GM18517 (cell line): ENCODE data around the gene DAAM1.

Experiments used
- ATAC-seq: cut with Tn5 transposase; IDR thresholded peaks from one replicate; pipeline ENCODE4 v1.9.1; 2021; ENCODE audit warnings: mild to moderate bottlenecking, moderate library complexity; ENCODE audit not compliant: unreplicated experiment

Gene DAAM1

DNA sequence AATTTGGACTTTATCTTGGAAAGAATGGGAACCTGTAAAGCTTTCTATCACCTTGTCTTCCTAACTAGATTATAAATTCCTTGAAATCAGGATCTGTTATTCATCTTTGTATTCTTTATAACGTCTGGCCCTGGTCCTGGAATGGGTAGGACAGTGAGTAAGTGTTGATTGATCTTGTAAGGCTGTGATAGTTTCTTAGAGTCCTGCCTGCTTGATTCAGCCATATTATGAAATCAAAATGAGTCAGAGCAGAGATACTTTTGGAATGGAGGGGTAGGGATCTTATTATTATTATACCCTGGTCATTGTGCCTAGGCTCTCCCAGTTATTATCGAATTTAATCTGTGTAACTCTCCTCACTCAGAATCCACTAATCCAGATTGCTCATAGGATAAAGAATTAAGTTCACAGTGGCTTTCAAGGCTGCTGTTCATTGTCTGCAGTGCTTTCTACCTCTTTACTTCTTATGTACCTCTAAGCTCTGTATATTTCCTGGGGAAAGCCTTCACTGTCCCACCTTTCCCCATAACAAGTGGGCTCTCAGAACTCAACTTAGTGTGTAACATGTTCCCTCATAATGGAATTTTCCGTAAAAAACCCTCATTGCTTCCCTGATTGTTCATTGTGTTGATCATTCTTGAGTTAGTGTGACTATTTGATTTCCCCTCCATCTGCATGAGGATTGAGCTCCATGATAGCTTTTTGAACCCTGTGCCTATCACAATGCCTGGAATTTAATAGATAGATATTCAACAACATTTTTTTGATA is 93.3 kb downstream of the DAAM1 start:
- ATAC-seq: no peak

DNA sequence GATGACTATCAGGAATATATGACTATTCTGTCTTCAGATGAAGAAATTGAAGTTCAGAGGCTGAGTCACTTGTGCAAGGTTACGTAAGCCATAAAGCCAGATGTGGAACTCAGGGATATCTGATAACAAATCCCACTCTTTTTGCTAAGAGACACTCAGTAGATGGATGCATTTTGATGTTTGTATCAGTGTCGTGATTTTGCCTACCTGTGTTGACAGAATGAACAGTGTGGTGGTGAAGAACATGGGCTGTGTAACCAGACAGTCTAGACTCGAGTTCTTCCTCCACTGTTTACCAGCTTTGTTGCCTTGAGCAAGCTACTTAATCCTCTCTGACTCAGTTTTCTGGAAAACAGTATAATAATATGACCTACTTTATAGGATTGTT is 93.9 kb downstream of the DAAM1 start:
- no peak for ATAC-seq

DNA sequence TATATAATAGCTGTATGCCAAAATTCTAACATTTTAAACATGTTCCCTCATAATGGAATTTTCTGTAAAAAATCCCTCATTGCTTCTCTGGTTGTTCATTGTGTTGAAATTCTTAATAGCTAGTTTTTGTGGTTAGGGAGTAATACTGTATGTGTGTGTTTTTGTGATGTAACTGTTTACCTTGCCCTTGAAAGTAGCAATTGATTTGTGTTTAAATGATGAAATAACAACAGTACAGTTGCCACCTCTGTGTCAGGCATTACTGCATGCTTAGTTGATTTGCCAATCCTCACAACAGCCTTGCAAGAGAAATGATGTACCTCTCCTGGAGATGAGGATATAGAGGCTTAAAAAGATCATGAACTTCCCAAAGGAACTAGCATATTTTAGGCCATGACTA is 94.9 kb downstream of the DAAM1 start:
- ATAC-seq: no peak

DNA sequence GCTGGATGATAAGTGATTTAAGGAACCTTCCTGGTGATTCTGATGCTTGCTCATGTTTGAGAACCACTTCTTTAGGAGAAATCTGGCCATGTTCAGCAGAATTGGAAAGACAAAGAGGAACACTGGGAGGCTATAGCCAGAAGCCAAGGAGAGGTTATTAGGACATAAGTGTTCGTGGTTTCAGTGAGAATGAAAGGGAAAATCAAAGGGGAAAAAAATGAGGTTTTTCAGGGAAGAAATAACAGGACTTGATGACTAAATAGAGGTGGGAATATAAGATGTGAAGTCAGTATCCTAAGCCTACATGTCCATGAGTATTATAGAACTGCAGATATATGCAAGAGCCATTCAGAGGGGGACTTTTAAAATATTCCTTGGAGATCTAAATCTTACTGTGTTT is 95.6 kb downstream of the DAAM1 start:
- no peak for ATAC-seq

DNA sequence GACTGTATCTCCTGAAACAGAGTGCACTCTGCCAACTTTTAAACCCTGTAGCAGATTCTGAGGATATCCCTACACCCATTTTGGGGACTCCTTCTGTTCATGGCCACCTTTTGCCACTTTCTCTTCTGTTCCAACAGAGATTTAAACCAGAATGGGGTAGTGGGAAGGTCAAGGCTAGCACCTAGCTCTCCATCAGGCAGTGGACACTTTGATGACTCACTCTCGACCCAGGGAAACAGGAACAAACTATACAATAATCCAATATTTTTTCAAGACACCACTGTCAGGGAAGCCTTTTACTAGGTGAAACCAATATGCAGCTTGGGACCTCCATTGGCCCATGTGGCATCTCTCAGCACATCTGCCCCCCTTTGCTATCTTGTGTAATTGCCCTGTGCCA is 103.6 kb downstream of the DAAM1 start:
- no peak for ATAC-seq

DNA sequence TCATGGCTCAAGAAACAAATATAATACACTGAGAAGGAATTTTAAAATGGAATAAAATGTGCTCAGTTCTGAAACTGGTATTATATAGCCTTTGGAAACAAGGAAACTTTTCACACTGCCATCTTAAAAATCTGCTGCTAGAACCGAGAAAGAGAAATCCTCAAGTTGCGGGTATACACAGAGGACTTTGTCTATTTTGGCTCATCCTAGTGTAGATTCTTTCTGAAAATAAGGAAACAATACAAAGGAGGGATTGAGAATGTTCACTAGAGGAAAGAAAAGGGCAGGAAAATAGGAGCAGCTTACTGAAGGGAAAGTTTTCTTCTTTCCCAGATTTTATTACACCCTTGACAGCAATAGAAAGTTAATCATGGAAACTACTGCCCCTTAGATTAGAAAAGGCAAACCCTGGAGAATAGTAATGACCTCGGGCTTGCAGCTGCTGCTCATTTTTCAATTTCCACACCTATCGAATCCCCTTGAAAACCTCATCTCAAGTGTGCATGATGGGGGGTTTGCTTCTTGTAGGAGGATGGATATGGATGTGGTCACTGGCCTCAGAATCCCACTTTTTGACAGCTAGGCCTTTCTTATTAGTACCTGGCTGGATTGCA is 104.6 kb downstream of the DAAM1 start:
- no peak for ATAC-seq

DNA sequence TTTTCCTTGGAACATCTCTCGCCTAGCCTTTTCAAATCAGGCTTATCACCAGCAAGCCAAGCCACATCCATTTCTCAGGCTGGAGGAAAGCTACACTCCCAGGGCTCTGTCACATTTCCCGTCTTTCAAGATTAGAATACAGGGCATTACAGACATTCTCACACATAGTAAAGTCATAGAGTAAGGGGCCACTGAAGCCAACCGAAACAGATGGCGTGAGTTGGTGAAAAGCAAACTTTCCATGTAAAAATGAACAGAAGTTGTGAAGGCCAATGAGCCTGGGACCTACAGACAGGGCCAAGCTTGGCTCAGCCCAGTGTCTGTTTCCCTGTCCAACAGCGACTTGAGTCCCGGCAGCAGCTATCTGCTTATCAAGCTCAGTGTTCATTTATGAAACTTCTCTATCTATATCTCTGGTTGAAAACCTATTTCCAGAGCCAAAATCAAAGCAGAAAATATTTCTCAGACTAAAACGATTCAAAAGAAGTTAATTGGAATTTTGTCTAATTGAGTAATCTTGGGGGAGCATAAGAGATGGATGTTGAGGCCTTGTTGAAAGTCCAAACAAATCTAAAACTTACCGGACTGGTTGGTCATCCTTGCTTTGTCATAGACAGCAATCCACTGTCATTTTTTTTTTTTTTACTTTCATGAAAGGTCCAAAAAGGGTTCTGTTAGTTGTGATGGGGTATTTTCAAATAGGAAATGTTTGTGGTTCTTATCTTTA is 105.6 kb downstream of the DAAM1 start:
- no peak for ATAC-seq

DNA sequence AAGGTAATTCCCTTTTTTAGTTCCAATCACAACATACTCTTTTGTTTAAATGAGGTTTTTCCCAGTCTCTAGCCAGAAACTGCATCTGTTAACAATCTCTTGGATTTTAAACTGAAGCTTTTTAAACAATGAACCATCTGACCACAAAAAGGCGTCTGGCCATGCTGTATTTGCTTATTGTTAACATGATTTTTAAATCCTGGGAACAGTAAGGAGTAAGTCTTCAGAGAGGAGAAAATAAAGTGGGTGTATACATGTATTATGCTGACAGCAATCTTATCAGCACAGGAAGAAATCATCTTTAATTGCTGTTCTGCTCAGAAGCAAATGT is 106.2 kb downstream of the DAAM1 start:
- no peak for ATAC-seq

DNA sequence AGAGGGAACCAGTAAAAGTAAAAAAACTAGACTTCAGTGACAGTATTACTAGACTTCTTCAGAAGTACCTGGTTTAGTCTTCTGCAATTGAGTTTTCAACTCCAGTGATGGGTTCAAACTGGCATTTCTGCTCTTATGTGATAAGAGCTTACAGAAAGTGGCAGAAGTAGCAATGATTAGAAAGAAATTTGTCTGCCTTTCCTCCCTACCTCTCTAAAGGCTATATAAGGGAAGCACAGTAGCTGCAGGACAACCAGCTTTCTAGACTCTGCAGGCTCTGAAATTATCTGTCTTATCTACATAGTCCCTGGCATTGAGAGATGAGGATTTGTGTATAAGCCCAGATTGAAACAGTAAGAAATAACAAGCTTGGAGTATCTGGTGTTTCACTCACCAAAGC is 107.5 kb downstream of the DAAM1 start:
- no peak for ATAC-seq

DNA sequence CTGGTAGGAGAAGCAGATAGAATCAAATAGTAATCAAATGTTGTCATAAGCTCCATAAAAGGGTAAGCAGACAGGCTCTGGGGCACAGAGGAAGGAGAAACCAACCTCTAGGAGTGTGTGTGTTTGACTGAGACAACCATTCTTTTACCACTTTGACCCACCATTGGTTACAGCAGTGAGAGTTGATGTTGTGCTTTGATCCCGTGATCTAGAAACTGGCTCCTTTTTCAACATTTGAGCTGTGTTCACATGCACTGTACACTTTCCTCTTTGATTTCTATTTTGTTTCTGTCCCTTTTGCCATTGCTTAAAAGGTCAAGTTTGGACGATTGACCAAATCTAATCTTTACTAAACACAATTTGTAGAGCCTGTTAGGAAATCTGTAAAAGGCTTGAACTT is 108.0 kb downstream of the DAAM1 start:
- ATAC-seq: no peak

DNA sequence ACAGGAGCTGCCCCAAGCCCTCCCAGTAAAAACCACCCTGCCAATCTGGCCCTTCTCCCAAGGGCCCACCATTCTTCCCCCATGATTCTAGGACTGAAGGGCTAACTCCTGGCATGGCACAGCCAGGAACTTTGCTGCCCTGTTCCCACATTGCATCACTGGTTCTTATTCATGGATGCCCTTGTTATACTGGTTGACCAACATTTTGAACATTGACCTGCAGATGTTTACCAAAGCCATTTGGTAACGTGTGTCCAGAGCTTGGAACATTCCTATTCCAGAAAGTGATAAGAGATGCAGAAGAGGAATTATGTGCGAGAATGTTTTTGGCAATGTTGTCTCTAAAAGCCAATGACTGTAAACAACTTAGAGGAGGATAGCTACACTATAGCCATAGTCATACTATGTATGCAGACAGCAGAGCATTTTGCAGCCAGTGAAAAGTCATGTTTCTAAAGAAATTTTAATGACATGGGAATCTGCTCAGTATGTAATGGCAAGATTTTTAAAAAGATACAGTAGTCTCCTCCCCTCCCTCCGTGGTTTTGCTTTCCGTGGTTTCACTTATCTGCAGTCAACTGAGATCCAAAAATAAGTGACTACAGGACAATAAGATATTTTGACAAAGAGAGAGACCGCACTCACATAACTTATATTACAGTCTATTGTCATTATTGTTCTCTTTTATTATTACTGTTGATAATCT is 108.8 kb downstream of the DAAM1 start:
- ATAC-seq: no peak

DNA sequence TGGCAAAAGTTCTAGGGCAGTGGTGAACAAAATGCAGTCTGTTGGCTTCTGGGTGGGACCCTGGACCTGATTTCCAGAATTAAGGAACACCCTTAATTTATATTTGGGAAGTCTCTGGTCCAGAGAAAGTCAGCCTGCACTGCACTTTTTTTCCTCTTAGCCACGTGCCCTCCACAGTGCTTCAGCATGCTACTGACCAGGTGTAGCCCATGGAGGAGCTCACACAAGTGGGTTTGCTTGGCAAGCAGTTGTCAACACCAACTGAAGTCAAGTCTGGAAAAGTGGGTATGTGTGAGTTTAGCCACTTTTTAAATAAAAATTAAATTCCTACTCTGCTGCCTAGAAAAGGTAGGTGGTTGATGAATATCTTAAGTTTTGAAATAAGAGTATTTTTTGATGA is 111.3 kb downstream of the DAAM1 start:
- no peak for ATAC-seq

DNA sequence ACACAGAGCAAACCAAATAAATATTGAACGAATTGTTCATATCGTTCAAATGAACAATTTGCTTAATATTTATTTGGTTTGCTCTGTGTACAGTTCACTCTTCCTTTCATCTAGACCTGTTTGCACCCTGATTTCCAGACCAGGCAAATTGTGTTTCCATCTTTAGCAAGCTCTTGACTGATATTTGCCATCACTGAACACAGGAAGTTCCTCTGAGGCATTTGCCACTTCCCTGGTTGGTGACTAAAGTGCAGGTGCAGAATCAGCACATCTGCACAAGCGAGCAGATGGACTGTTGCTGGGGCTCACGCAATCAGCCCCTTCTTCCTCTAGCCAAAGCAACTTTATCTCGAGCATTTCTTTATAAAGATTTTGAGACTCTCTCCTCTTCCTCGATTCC is 112.9 kb downstream of the DAAM1 start:
- ATAC-seq: peak; percentile 77

DNA sequence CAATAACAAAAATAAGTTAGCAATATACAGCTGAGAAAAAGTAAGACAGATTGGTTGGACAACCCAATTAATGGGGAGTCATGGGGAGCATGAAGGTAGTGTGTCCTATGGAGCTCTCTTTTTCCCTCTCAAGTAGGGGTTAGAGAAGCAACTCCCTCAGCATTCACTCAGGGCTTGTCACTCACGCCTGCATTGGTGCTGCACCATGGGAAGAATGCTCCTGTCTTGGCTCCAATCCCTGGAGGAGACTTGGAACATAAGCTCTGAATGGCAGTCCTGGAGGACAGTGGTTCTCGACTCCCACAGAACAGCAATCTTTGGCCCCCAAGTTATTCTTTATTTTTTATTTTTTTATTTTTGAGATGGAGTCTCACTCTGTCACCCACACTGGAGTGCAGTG is 113.8 kb downstream of the DAAM1 start:
- no peak for ATAC-seq

DNA sequence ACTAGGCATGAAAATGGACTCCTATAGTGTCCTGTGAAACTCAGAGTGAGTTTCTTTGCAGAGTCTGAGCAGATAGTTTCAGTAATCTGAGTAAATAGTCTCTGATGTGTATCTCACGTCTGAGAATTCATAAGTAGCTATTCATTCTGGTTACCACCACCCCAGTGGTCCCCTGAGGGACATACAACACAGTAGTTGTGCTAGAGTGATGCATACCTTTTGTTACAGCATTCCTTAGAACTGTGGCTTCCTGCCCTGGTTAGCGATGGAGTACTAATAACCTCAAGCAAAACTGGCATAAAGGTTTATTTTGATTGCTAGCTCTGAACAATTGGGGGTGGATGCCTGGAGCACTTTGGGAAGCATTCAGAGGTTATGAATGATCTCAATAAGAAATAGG is 114.7 kb downstream of the DAAM1 start:
- no peak for ATAC-seq

DNA sequence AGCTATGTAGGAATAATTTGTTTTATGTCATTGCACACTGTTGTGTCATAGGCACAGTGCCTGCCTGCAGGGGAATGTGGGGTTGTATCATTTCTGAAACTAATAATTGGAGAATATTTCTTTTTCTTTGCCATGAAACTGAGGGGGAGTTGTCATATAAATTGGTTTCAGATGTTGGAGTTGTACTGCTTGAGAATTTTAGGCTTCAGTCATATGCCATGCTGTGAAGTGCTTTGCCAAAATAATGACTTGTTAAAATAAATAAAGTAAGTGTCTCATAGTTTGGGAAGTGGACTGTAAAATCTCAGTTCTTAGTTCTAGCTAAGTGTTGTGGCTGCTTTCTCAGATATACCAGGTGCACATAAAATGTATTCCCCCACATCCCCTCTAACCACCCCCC is 116.8 kb downstream of the DAAM1 start:
- no peak for ATAC-seq

DNA sequence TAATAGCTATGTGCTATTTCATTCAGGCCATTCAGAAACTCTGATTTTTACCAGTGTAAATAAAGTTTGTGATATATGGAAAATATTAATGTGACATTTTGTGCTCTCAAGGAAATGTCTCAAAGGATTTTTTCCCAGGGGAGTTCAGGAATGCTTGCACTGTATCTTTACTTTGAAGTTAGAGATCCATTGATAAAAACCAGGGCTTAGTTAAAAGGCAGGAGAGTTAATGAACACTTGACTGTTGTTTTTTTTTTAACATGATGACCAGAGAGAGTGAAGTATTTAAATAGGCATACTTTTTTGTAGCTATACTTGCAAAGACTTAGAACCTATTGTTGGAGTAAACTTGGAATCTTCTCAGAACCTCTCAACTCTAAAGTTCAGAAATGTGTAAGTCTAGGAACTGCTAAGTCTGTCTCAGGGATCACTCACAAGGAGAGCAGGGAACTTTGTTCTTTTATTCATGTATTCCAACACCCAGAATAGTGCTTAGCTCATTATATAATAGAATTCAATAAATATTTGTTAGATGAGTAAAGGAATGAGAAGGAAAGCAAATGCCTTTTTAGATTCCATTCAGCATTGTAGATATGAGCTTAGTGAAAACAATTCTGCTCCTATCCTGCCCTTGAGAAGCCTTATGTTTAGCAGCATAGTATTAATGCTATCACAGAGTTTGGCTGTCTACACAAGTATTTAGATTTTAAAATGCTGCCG is 117.5 kb downstream of the DAAM1 start:
- no peak for ATAC-seq

DNA sequence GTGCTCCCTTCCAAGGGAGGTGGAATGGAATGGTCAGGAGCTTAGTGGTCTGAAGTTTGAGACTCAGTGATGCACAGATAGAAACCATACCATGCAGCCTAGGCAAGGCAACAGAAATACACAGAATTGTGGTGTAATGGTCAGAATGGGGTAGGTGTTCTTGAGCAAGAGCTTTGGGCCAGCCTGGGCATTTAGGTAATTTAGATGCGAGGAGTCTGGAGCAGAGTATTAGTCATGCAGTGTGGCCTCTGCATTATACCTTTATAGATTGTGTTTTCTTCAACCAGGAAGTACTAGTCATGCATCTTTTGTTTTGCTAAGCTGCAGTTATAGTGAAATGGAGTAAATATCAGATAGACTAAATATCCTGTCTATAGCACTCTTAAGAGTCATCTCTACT is 118.3 kb downstream of the DAAM1 start:
- ATAC-seq: no peak

DNA sequence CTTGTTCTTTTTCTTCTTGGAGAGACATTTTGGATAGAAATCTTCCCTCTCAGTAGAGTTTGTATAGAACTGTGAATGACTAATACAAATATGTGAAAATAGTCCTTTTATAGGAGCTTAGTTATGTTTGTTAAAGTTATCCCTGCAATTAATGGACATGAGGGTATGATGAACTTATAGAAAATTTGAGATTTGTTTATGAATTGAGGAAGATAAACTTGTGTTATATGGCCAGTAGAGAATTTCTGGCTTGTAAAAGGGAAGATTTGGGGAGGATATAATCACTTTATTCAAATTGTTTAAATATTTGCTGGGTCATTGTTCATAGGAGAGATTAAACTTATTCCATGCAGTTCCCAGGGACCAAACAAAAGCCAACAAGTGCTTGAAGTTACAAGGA is 119.6 kb downstream of the DAAM1 start:
- ATAC-seq: no peak

DNA sequence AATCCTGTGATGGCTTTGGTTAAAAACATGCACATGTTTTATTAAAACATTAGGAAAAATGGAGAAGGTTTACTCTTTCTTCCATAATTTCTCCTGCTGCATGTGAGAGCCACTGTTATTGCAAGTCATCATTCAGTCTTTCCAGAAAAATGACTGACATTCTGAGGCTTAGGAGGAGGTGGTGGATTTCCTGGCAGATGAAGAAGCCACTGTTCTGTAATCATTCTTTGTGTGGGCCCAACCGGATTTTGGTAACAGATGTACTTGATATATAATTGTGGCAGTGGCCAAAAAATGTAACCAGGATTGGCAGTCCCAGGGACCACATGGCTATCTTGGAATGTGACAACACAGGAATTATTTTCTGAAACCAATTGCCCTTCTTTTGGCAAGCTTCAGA is 120.2 kb downstream of the DAAM1 start:
- no peak for ATAC-seq

DNA sequence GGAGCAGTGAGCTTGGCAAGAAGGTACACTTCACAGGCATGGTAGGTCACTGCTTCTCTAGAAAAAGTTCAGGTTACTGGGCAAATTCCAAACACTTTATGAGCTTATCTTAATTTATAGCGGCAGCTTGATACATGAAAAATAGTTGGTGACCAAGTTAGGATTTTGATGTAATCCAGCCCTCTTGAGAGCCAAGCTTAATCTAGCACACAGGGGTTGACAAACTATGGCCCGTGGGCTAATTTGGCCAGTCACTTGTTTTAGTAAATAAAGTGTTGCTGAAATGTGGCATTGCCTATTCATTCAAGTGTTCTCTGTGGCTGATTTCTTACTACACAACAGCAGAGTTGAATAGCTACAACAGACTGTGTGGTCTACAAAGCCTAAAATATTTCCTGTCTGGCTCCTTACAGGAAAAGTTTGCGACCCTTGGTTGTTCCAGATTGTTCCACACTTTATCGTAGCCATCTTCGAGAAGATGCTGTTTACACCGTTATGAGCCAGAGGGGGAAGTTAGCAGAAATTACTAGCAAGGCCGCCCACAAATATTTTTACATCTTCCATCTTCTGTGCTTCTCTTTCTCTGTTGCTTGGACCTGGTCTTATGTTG is 120.9 kb downstream of the DAAM1 start:
- no peak for ATAC-seq
